Fibroblast of skin of scalp (primary cell): ENCODE measurements around the gene OBP2A.

Experiments
- DNase-seq: peaks from one replicate; pipeline ENCODE4 v3.0.0-alpha.2; 2013

OBP2A gene

DNA sequence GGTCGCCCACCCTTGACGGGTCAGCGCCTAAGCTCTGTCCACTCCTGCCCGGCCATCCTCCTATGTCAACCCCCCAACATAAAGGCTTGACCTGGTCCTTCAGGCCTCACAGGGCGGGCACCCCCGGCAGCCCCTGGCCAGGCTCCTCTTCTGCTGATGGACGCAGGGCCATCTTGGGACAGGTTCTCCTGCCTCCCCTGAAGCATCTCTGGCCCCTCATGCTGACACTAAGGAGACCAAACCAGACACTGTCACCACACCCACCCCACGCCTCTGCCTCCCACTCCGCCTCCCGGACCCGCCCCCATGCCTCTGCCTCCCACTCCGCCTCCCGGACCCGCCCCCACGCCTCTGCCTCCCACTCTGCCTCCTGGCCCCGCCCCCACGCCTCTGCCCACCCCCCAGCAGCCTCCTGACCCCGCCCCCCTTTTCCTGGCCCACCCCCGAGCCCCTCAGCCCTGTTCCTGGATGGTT, 6.8 kb downstream of the OBP2A start:
- DNase-seq, result no peak

DNA sequence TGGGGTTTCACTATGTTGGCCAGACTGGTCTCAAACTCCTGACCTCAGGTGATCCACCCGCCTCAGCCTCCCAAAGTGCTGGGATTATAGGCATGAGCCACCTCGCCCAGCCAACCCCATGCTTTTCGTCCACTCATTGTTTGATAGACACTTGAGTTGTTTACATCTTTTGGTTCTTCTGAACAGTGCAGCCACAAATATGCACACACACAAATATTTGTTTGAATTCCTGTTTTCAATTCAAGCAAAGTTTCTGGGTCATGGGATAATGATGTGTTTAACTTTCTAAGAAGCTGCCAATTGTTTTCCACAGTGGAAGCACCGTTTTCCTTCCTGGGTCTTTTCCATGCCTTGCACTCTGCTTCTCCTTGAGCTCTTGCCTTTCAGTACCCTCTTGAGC, 8.8 kb downstream of the OBP2A start:
- DNase-seq, result no peak

DNA sequence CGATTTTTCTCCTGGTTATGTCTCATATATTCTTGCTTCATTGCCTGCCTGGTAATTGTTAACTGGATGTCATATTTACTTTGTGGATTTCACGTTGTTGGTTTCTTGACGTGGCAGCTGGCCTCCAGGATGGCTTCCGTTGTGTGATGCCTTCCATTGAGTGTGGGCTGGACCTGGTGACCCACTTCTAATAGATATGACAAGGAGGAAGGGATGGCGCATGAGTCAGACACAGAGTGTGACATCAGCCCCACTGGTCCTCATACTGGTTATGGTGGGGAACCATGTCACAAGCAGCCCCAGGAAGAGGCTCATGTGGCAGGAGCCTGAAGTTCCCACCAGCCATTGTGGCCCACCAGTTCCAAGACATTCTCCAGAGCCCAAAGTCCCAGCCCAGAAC, 9.3 kb downstream of the OBP2A start:
- DNase-seq, result no peak

DNA sequence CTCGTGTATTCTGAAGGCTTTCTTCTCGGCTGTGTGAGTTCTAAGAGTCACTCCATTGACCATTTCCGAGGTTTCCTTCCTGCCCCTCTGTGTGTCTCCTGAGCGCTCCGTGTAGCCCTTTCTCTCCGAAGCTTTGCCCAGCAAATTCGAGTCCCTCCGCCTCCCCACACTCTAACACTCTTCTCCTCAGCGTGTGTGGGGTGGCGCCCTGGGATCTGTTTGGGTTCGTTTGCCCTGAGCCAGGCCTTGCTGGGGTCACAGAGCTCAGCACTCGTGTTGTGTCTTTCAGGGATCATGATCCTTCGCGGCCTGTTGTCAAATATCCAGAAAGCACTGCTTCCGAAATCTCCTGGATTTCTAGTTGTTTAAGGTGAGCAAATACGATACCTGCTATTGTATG, 10.0 kb downstream of the OBP2A start:
- no peak for DNase-seq

DNA sequence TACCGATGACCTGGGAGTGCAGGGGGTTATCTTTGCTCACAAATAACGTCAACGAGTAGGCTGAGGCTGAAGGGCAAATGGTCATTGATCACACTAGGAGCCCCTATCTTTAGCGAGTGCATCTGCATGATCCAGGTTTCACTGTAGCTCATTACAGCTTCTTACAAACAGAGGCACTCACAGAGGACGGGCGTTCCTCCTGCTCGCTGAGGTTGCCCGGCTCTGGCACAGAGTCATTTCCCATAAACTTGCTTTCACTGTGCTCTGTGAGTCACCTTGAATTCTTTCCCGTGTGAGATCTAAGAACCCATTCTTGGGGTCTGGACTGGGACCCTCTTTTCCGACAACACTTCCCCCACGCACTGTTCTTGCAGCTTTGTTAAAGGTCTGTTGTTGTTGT, 13.7 kb downstream of the OBP2A start:
- DNase-seq, result no peak

DNA sequence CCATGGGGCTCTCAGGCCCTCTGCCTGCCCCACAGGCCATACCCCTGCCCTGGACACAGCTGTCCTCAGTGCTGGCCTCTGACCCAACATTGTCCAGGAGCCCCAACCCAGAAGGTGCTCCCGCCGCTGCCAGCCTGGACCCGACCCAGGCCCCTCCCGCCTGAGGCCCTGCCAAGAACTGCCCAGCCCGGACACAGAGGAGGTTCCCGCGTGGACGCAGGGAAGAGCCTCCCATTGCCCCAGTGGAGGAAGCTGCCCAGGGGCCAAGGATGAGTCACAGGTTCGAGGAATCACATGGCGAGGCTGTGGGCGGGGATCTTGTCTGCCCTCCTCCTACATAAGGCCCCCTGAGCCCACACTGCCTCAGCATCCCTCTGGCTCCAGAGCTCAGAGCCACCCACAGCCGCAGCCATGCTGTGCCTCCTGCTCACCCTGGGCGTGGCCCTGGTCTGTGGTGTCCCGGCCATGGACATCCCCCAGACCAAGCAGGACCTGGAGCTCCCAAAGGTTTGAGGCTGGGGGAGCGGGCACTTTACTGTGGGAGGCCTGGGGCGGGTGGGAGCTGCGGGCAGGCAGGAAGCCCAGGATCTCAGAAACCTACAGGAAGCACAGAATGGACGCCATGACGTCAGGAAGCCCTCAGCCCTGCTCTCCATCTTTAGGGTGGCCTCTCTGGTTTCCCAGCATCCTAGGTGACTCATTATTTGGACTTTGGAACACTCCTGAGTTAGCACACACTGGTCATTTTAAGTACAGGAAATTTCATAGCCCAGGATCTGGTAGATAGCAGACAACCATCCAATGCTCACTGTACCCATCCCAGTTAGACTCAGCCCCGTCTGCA, 15.7 kb downstream of the OBP2A start, which contains the start of gene PAEP:
TSS of gene PAEP (plus strand) at position 366 of the 844 bp plus-strand sequence.
- DNase-seq, result no peak

DNA sequence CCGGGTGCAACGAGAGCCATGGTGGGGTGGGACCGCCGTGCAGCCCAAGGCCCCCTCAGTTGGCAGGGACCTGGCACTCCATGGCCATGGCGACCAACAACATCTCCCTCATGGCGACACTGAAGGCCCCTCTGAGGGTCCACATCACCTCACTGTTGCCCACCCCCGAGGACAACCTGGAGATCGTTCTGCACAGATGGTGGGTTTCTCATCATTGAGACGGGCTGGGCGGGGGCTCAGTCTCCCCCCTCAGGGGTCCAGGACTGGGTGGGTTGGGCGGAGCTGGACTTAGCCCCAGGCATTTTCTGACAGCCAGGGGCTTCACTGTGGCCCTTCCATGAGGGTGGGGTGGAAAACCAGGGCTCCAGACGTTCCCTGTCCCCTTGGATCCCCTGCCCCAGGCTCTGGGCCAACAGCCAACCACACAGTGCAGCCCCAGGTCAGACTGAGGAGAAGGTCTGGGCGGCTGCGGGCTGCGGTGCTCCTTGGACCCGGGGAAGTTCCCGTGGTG, 16.4 kb downstream of the OBP2A start:
- no peak for DNase-seq

DNA sequence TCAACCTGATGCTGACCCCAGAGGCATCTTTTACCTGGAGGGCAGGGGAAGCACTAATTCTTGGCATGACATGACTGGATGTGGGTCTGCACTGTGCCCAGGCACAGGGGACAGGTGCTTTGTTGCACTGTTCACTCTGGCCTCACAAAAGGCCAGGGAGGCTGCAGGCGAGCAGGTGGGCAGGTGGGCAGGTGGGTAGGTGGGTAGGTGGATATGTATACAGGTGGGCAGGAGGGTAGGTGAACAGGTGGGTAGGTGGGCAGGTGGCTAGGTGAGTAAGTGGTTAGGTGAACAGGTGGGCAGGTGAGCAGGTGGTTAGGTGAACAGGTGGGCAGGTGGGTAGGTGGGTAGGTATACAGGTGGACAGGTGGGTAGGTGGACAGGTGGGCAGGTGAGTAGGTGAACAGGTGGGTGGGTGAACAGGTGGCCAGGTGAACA, 17.1 kb downstream of the OBP2A start:
- DNase-seq, result no peak

DNA sequence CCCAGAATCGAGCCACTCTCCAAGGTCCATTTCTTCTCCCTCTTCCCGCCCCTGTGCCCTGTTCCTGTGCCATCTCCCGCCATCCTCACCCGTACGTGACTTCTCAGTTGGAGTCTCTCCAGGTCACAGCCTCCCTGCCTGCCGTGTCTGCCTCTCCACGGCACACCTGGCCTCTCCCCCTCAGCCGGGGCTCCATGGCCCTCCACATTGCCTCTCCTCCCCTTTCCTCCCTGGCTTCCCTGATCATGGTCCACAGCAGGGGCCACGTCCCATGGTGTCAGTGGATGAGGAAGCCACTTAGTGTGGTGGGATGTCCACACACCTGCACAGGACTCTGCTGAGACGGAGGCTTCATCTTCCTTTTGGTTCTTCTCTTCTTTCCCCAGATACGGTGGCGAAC, 17.9 kb downstream of the OBP2A start:
- no peak for DNase-seq

DNA sequence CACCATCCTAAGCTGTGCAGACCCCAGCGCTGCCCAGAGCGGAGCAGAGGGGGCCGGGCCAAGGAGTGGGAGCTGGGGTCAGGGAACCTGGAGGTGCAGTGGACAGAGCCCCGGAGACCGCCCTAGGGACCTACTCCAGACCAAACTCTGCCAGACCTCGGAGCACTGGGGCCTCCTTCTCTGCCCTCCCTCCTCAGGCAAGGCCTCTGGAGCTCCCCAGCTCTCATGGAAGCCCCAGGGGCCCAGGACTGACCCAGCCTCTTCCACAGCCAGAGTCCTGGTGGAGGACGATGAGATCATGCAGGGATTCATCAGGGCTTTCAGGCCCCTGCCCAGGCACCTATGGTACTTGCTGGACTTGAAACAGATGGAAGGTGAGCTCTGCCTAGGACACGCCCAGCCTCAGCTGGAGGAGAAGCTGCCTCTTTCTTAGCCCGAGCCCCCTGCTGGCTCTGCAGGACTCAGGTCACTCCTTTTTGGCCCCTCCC, 19.3 kb downstream of the OBP2A start:
- DNase-seq, result no peak

DNA sequence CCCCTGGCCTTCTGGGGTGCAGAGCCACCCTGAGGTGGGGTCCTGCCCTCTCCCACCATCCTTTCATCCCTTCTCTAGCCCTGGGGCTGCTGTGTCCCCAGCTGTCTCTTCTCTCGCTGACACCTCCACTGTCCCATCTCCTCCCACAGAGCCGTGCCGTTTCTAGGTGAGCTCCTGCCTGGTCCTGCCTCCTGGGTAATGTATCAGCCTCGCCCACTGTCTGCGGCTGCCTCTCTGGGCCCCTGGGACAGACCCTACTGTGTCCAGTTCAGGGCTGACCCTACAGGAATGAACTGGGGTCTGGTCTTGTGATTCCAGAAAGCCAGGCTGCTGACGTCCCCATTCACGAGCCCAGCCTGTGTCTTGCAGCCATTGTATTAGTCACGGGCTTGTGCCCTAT, 19.7 kb downstream of the OBP2A start:
- DNase-seq, result no peak

DNA sequence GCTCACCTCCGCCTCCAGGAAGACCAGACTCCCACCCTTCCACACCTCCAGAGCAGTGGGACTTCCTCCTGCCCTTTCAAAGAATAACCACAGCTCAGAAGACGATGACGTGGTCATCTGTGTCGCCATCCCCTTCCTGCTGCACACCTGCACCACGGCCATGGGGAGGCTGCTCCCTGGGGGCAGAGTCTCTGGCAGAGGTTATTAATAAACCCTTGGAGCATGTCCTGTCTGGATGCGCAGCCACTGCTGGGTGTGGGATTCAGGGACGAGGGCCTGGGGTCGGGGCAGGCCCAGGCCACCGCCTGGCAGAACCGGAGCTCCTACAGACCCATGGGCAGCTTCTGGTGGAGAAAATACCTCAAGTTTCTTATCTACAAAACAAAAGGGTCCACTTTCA, 20.6 kb downstream of the OBP2A start:
- DNase-seq, result no peak

DNA sequence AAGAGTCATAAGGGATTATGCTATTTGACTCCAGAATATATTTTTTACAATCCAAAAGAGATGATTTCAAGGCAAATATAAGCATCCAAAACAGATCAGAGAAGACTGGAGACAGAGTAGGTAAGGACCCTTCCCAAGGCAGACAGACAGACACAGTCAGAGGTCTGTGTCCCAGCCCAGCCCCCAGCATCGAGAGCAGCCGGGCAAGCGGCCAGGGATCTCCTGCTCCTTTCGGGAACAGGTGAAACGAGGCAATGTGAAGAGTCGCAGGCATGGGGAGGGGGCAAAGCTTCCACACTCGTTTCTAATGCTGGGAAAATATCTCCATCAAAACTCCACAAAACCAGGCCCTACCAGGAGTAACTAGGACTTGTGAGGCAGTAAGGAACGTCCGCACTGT, 21.4 kb downstream of the OBP2A start:
- no peak for DNase-seq

DNA sequence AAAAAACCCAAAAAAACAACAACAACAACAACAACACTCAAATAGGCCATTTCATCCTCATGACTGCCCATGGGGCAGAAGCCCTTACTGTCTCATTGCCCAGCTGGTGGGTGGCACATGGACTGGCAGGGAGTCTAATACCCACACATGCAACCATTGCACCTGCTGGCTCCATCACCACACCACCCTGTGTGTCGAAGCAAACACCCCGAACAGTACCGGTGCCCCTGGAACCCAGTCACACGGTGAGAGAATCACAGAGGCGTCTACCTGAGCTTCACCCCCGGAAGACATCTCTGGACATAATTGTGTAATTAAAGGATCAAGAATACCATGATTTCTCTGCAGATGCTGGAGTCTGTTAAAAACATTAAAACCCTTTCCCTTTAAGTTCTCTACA, 22.1 kb downstream of the OBP2A start:
- no peak for DNase-seq

DNA sequence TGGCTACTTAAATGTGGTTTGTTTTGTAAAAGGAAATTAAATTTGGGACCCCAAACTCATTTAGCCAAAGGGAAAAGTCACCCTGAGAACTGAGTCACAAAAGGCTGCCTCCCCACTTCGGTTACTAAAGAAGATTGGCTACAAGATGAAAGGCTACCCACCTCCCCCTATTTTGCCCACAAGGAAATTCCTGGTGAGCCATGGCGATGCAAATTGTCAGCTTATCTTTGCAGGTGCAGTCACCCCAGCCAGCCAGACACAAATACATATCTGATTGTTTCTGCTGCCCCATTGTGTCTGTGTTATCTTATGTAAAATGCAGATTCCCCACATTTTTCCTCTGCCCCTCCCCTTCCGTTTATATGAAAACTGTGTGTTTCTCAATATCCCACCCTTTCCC, 24.5 kb downstream of the OBP2A start:
- no peak for DNase-seq

DNA sequence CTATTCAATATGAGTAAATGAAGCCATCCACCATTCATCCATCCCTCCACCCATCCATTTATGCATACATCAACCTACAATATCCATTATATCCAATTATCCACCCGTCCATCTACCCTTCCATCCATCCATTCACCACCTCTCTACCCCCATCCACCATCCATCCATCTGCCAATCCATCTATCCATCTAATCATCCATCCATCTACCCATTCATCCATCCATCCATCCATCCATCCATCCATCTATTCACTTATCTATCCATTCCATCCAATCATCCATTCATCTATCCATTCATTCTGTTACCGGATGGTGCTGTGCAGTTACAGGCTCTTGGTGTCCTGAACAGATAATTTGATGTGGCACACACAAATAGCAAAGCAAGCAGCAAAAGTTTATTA, 26.3 kb downstream of the OBP2A start:
- DNase-seq, result no peak

DNA sequence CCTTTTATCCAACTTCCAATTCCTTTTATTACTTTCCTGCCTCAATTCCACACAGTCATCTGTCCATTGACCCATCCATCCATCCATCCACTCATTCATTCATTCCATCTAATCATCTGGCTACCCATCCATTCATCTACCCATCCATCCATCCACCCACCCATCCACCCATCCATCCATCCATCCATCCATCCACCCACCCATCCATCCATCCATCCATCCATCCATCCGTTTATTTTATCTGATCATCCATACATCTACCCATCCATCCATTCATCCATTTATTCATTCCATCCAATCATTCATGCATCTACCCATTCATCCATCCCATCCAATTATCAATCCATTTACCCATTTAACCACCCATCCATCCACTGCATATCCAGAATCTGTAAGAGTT, 27.2 kb downstream of the OBP2A start:
- DNase-seq, result no peak

DNA sequence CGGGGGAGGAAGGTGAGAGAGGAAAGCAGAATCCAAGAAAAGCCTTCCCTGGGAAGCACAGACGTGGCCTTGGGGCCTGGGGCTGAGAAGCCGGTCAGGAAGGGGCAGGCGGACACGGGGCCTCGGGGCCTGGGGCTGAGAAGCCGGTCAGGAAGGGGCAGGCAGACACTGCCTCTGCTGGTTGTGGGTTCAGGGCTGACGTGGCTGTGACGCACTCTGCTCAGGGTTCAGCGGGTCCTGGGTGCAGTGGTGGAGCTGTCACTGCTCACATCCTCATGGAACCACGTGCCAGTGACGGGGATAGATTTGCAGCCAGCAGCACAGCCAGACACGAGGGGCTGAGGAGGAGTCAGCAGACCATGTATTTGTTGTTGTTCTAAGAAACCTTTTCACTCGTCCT, 28.4 kb downstream of the OBP2A start:
- no peak for DNase-seq

DNA sequence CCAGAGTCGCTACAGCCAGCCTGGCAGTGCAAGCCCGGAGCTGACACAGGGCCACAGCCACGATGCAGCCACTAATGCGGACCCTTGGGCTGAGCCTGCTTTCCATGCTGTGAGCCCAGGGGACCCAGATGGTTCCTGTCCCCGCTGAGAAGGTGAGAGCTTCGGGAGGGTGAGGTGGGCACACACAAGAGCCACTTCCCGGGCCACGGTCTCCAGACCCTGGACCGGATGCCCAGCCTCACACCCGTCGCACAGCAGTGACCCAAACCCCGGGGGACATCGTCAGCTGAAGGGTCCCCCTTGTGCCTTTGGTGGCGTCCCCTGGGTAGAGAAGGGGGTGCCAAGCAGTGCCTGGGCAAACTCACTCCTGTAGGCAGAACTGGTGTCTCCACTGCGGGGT, 29.0 kb downstream of the OBP2A start:
- no peak for DNase-seq

DNA sequence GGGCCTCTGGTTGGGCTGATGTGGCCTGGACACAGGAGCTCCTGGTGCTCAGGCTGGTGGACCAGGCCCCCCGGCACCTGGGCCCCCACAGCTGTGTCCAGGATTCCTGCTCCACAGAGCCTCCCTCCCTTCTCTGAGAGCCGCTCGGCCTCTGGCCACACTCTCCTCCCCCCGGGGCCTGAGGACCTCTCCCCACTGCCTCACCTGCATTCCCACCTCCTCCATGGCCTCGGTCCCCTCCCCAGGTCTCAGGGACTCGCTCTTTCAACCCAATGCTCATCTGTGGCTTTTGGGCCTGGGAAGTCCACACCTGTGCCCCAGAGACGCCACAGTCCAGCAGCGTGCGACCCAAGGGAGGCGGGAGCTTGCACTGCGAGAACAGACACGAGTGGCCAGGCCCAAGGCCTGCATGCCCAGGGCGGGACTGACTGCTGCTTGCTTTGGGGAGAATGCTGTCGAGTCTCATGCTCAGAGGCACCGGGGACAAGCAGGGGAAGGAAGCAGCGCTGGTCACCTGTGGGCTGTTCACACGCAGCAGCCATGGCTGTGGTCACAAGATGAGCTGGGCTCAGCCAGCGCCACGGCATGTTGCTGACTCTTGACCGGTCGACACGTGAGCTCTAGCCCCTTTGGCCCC, 30.2 kb downstream of the OBP2A start:
- no peak for DNase-seq

DNA sequence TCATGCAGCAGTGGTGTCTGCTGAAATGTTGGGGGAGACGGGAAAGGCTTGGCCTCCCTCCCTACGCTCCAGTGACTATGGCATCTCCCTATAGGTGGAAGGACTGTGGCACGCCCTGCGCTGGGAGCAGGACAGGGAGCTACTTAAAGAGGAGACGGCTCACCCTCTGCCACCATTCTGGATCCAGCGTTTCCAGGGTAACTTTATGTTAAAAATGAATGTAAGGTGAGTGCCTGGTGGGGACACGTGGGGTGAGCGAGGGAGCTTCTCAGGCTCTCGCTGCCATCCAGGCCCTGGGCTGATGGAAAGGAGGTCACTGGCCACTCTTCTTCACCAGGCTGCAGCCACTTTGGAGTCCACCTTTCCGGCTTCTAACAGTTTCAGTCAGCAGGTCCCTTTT, 31.3 kb downstream of the OBP2A start:
- DNase-seq, result no peak

DNA sequence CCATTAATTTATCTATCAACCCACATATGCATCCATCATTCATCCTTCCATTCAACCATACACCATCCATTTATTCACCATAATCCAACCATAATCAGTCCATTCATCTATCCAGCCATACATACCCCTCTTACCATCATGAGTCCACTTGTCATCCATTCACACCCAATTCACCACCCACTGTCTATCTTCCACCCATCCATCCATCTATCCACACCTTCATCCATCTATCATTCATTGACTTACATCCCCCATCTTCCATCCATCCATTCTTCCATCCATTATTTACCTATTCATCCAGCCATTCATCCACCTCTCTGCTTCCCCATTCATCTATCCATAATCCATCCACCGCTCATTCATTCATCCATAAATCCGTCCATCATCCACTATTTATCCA, 33.4 kb downstream of the OBP2A start:
- no peak for DNase-seq

DNA sequence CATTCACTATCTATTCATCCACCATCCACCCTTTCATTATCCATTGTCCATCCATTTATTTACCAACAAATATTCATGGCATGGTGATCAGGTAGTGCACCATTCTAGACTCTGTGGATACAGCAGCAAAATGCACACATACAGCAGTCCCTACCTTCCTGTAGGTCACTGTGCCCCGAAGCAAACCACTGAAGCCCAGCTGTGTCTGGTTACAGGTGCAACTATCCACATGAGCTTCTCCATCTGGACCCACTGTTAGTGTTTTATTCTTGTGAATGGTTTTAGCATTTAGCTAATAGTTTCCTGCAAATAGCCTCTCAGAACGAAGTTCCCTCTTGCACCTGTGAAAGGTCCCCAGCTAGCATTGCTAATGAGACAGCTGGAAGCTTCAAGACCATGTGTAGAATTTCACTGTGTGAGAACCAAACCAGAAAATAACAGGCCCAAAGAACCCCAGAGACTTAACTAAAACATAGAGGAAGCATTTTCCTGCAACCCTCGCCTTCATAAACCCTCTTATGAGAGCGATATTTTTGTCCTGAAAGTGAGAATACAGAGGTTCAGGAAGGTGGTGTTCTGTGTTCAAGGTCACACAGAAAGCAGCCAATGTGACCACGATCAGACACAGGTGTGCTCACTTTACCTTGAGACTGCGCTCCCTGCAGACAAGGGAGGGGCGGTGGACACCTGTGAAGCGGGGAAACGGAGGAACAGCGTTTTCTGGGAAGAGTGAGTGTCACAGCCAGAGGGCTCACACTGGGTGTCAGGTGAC, 34.1 kb downstream of the OBP2A start:
- no peak for DNase-seq
